ENCODE data around the gene COX7A2.

COX7A2 gene

DNA sequence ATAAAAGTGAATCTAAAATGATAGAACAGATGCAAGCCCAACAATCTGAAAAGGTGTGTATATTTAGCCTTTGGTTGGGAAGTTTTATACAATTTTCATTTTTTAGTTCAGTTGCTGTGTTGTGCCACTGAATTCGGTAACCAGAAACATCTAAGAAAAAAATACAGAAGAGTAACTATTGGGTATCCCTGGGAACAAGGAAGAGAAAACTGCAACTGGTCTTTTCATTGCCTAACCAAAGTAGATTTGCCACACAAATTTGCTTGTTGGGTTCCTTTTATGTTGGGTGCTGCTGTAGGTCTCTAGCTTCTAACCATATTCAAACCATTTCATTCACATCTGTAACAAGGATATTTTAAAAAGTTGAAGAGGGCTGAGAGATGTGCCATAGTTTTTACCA lies 43.8 kb upstream of the COX7A2 start:
- no peak for DNase-seq (ENCODE audit: low read depth)
- H3K4me3 ChIP-seq (ENCODE audit: low read depth, low read length): no peak overlapping the region
- TF ChIP-seq, protein P1, sequence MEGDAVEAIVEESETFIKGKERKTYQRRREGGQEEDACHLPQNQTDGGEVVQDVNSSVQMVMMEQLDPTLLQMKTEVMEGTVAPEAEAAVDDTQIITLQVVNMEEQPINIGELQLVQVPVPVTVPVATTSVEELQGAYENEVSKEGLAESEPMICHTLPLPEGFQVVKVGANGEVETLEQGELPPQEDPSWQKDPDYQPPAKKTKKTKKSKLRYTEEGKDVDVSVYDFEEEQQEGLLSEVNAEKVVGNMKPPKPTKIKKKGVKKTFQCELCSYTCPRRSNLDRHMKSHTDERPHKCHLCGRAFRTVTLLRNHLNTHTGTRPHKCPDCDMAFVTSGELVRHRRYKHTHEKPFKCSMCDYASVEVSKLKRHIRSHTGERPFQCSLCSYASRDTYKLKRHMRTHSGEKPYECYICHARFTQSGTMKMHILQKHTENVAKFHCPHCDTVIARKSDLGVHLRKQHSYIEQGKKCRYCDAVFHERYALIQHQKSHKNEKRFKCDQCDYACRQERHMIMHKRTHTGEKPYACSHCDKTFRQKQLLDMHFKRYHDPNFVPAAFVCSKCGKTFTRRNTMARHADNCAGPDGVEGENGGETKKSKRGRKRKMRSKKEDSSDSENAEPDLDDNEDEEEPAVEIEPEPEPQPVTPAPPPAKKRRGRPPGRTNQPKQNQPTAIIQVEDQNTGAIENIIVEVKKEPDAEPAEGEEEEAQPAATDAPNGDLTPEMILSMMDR (IDR thresholded peaks at IDR 0.05; ENCODE audit: control insufficient read depth, extremely low read depth, insufficient read depth): no peak

DNA sequence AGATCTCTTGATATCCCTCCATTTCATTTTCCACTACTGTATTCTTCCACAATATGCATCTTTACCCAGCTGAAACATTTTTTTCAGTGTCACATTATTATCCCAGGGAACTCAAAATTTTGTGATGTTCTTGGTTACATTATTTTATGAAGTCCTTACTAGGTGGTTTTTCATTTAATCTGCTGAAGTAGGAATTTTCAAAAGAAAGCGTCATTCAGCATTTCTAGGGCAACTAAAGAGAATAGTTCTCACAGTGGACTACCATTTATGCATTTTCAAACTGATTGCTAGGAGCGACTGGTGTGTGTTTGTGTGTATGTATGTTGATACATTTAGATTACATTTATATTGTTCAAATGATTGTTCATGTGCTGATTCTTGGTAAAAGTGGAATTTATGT lies 43.4 kb upstream of the COX7A2 start:
- DNase-seq (ENCODE audit: low read depth): no peak
- H3K4me3 ChIP-seq (ENCODE audit: low read depth, low read length): no peak overlapping the region
- TF ChIP-seq, protein P1 (IDR thresholded peaks at IDR 0.05; ENCODE audit: control insufficient read depth, extremely low read depth, insufficient read depth): no peak

DNA sequence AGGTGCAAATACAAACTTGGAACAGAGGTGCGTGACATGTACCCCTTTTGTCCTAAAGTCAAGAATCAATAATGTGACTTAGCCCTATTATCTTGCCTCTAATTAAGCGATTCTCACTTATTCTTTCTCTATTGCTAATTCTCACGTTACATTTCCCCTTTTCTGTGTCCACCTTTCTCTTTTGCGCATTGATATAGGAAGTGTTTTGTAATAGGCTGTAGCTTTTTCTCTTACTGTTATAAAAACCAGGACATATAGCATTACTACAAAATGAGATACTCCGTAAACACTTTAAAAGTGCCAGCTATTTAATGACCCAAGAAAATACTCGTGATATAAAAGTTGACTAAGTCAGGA lies 41.7 kb upstream of the COX7A2 start:
- TF ChIP-seq, protein P1 (IDR thresholded peaks at IDR 0.05; ENCODE audit: control insufficient read depth, extremely low read depth, insufficient read depth): no peak
- H3K4me3 ChIP-seq (ENCODE audit: low read depth, low read length): peak overlapping the region; percentile 86
- no peak for DNase-seq (ENCODE audit: low read depth)

DNA sequence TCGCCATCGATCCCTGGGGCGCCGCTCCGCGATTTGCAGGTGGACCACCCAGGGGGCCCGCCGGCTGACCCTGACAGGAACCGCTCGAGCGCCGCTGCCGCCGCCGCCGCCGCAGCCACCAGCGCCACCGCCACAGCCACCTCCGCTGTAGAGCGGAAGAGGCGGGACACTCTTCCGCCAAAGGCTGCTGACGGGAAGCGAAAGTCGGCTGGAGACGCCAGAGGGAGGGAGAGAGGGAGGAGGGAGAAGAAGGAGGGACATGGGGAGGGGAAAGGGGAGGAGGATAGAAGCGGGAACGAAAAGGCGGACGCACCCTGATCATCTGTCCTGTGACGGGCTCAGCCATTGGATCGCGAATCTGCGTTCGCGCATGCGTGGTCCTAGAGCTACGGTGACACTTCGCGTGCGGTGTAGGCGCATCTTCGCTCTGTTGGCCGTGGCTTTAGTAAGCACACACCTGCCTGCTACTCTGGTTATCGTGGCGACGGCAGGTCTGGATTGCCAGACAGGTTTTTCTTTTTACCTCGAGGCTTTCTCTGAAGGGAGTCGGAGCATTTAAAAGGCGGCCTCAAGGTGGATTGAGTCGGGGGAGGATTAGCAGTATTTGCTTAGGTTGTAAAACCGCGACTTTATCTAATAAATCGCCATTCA lies 41.2 kb upstream of the COX7A2 start, which contains the start of gene TMEM30A:
Gene TMEM30A, minus strand, starts transcription at position 161 of the 651 bp plus-strand sequence. Its CDS starts 154 bp downstream, at position 7.
- TF ChIP-seq, protein P1 (IDR thresholded peaks at IDR 0.05; ENCODE audit: control insufficient read depth, extremely low read depth, insufficient read depth): no peak
- peak; percentile 100 for DNase-seq (ENCODE audit: low read depth)
- H3K4me3 ChIP-seq (ENCODE audit: low read depth, low read length): peak within 1 kb of the TSS; percentile 86

DNA sequence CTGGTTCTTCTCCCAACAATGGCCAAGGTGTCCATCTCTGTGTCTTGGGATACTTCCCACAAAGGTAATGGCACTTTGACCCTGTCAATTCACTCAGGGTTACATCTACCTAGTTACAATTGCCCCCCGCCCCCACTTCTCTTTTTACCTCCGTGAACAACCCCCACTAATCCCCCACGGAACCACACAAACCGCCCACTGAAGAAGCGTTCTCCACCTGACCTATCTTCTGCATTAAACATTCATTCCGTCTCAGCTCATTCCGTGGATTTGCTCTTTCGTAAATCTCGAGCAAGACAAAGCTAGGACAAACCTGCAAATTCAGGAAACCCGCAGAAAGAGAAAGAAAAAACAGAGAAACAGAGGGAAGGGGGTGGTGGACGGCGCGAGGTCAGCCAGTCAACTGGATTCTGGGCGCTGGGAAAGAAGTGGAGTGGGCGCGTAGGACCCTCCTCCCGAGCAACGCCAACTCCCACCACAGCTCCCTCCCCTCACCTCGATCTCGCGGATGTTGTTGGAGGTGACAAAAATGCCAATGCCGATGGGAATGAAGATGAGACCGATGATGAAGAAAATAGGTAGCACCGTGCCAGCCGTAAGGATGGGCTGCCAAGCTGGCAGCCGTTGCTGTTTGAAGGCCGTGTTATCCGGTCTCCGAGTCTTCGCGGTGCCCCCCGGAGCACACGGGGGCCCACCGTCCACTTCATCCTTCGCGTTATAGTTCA lies 40.5 kb upstream of the COX7A2 start:
- TF ChIP-seq, protein P1 (IDR thresholded peaks at IDR 0.05; ENCODE audit: control insufficient read depth, extremely low read depth, insufficient read depth): no peak
- no peak for DNase-seq (ENCODE audit: low read depth)
- H3K4me3 ChIP-seq (ENCODE audit: low read depth, low read length): peak overlapping the region; percentile 86

DNA sequence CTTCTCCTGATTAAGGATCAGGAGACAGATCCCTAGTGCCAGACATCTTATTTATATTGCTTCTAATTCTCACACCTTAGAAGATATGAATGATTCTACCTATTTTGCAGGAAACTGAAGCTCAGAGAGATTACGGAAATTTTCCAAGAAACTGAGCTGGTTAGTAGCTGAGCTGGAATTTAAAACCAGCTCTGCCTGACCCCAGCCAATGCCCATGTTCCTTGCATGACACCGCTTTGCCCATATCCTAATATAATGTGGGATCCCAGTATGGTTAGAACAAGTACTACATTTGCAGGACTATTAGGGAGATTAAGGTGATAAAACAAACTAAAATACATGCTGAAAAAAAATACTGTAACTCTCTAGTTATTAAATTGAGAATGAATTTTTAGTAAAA lies 39.1 kb upstream of the COX7A2 start:
- TF ChIP-seq, protein P1 (IDR thresholded peaks at IDR 0.05; ENCODE audit: control insufficient read depth, extremely low read depth, insufficient read depth): no peak
- DNase-seq (ENCODE audit: low read depth): no peak
- peak overlapping the region; percentile 86 for H3K4me3 ChIP-seq (ENCODE audit: low read depth, low read length)

All from LNCaP clone FGC (cell line).